Heart right ventricle (tissue), 16 donors: ENCODE data around the gene ANAPC4. TPM values are rescaled to one million over a fixed set of nuclear protein-coding genes. Genes with fewer than 3 reads are reported as not detected.
"Not testable (repeated sequence)": the region's sequence is repeated elsewhere in the genome, so short reads cannot be mapped to it uniquely, and the experiment has no call there.

ENCODE experiments used
- ATAC-seq, 8 donors: fragments of 200-7000 bp; cut with Tn5 transposase; one replicate each; pipeline ENCODE4 v1.9.1; 2020; ENCODE audit warnings: mild to moderate bottlenecking in 8 of 8, moderate library complexity in 8 of 8, moderate number of reproducible peaks in 1 of 8
- DNase-seq, 2 donors: peaks; one replicate each; pipeline ENCODE4 v3.0.0-alpha.2; 2020
- H3K27ac ChIP-seq, 10 donors: fragments of 200-600 bp; sonication (generic) in 2 of 10; one replicate each; pipeline versions ENCODE4 v1.5.0 to v1.8.0; 2020 to 2022; ENCODE audit warnings: mild to moderate bottlenecking in 3 of 10
- H3K27me3 ChIP-seq, 7 donors: fragments of 200-600 bp; one replicate each; pipeline ENCODE4 v1.8.0; 2021 to 2022; ENCODE audit warnings: mild to moderate bottlenecking in 2 of 7
- H3K36me3 ChIP-seq, 9 donors: fragments of 200-600 bp; sonication (generic) in 1 of 9; one replicate each; pipeline versions ENCODE4 v1.5.0 to v1.8.0; 2020 to 2022; ENCODE audit warnings: mild to moderate bottlenecking in 2 of 9
- H3K4me1 ChIP-seq, 9 donors: fragments of 200-600 bp; sonication (generic) in 1 of 9; one replicate each; pipeline versions ENCODE4 v1.5.0 to v1.8.0; 2020 to 2022; ENCODE audit warnings: mild to moderate bottlenecking in 4 of 9
- H3K4me3 ChIP-seq, 10 donors: fragments of 200-600 bp; sonication (generic) in 2 of 10; one replicate each; pipeline versions ENCODE4 v1.5.0 to v1.8.0; 2020 to 2022; ENCODE audit warnings: mild to moderate bottlenecking in 7 of 10, moderate library complexity in 2 of 10
- H3K9me3 ChIP-seq, 11 donors: fragments of 200-600 bp in 10 of 11; sonication (generic) in 2 of 11; one replicate each; pipeline versions ENCODE4 v1.5.0 to v1.8.0; 2013 to 2022; ENCODE audit warnings: mild to moderate bottlenecking in 2 of 11, control low read depth in 1 of 11, moderate library complexity in 1 of 11
- WGBS, 2 donors: extraction: QIAGEN DNeasy Blood & Tissue Kit; methylation state at CpG; one replicate each; pipeline ENCODE4 v1.1.7; 2013; ENCODE audit warnings: inconsistent platforms in 1 of 2; 5-methylcytosine and 5-hydroxymethylcytosine counted together
- intact Hi-C, 10 donors: fragments of 100-400 bp; cut with DNase I; formaldehyde crosslinking; loops; one replicate each; pipeline versions ENCODE4 v1.11.1 to v1.14.2; 2022
- polyA plus RNA-seq, 2 donors: library from polyadenylated mRNA; stranded (reverse); fragments of 200-250 nt; gene quantifications; one replicate each; pipeline ENCODE4 v1.2.3, GENCODE V29; 2013
- total RNA-seq, 10 donors: library from RNA; stranded (reverse); fragmentation: NEBNext Ultra II Directional in 3 of 10; extraction: Animal tissue kit (Norgen Biotek cat#: 25700) in 3 of 10; gene quantifications; one replicate each; pipeline versions ENCODE4 v1.2.1 to v1.2.4, GENCODE V29; 2021 to 2023
- TF ChIP-seq, protein P1 (sequence below), 9 donors: fragments of 200-600 bp; sonication (generic) in 2 of 9; IDR thresholded peaks; one replicate each; pipeline versions ENCODE4 v1.5.0 to v1.8.0; 2021 to 2022; ENCODE audit warnings: antibody characterized with exemption in 9 of 9, mild to moderate bottlenecking in 5 of 9, moderate library complexity in 1 of 9
- donor health status: Arrhythmogenic right ventricular cardiomyopathy.
- donor health status: ischemic (EF 13 %, LVEDD 7.1; RV severe dilation, severe dysfunction).
- donor health status: healthy with polysubstance abuse.
- donor health status: DM: no; HTN: yes; CAD: no.
- donor health status: DM: no; HTN: no; CAD: no.
- donor health status: ischemic (EF 25% LVEDD 6.9; RV normal size, moderate dysfunction).
- donor health status: ischemic (EF 25% LVEDD 5.7; RV mildly dilated, moderate dysfunction).
- donor health status: healthy.
- donor health status: DM: yes; HTN: yes; CAD: no.
- donor health status: Ischemic cardiomyopathy.
- donor health status: ischemic (EF 35%, LVEDD 5.7; RV mildly dilated, moderate dysfunction).
- donor health status: nonischemic (EF 11% LVEDD 7.7; RV severe dilation, severe dysfunction).
- donor health status: DM: yes; HTN: yes; CAD: no.
- donor health status: PGD.
- donor health status: ischemic (EF 29% LVEDD 5.4; RV normal size, mild dysfunction).
- donor health status: nonischemic (EF 23%, LVEDD 6.1; RV moderate dilation, normal function).

ANAPC4 gene
- total and polyA plus RNA-seq, 12 donors = 8.2 to 26.7 (median 11.5) TPM

GRCh38 chr4:25368315-25368714 lies 8.7 kb upstream of the ANAPC4 start:
- WGBS, 2 donors = 66 to 72% methylated on average over 6 of the region's 6 CpGs
- ATAC-seq = peak in 1 of 8 donors; percentile 22

GRCh38 chr4:25370242-25370641 lies 6.8 kb upstream of the ANAPC4 start:
- TF ChIP-seq, protein P1, sequence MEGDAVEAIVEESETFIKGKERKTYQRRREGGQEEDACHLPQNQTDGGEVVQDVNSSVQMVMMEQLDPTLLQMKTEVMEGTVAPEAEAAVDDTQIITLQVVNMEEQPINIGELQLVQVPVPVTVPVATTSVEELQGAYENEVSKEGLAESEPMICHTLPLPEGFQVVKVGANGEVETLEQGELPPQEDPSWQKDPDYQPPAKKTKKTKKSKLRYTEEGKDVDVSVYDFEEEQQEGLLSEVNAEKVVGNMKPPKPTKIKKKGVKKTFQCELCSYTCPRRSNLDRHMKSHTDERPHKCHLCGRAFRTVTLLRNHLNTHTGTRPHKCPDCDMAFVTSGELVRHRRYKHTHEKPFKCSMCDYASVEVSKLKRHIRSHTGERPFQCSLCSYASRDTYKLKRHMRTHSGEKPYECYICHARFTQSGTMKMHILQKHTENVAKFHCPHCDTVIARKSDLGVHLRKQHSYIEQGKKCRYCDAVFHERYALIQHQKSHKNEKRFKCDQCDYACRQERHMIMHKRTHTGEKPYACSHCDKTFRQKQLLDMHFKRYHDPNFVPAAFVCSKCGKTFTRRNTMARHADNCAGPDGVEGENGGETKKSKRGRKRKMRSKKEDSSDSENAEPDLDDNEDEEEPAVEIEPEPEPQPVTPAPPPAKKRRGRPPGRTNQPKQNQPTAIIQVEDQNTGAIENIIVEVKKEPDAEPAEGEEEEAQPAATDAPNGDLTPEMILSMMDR (IDR thresholded peaks at IDR 0.05) = no peak
- Histone ChIP-seq H3K36me3 (peaks cover 0 to 38% (median 8%) of the 10 kb centered on the region in 9 donors), H3K9me3 (no peaks in the 10 kb centered on the region), H3K27ac (no peak overlapping the region), H3K4me3 (no peak overlapping the region), H3K27me3 (no peaks in the 10 kb centered on the region), H3K4me1 (no peaks in the 10 kb centered on the region)
- no peak for DNase-seq
- no peak for ATAC-seq
- intact Hi-C loops = loop anchor here in 4 of 10 donors (10.0 kb wide), 3 partner anchors 135 to 195 kb away; partner anchors contain the start of gene PI4K2B (in 1 of the 4)
- 79 to 83% methylated on average over 2 of the region's 2 CpGs for WGBS, 2 donors

More at GRCh38 chr4:25368315-25368714, 8.7 kb upstream of the ANAPC4 start:
- Histone ChIP-seq H3K27ac (no peak overlapping the region), H3K9me3 (no peaks in the 10 kb centered on the region), H3K4me3 (no peak overlapping the region), H3K36me3 (peaks cover 0 to 56% (median 14%) of the 10 kb centered on the region in 9 donors), H3K4me1 (no peaks in the 10 kb centered on the region), H3K27me3 (no peaks in the 10 kb centered on the region)
- intact Hi-C loops = loop anchor here in 6 of 10 donors (5.0 to 10.0 kb wide), 5 partner anchors 54 to 881 kb away; partner anchors contain the start of genes SEPSECS (in 1 of the 6) and ZCCHC4 (in 1 of the 6)
- TF ChIP-seq, protein P1 (IDR thresholded peaks at IDR 0.05) = no peak
- no peak for DNase-seq

DNA sequence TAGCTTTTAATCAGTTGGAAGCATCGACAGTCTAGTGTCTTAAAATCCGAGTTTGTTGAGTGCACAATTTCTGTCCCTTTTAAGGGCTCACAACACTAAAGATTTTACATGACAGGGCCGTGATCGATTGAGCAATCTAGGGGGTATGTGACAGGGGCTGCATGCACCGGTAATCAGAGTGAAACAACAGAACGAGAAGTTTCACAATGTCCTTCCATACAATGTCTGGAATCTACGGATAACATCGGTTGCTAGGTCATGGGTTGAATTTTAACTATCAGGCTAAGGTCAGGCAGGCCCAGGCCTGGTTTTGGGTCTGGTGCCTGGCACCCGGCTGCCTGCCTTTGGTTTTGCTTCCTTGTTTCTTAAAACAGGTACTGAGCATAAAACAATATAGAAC lies 4.5 kb upstream of the ANAPC4 start:
- intact Hi-C loops = loop anchor here in 4 of 10 donors (10.0 kb wide), 3 partner anchors 138 to 198 kb away; partner anchors contain the start of gene PI4K2B (in 1 of the 4)
- H3K27ac ChIP-seq, ATAC-seq, DNase-seq, H3K27me3 ChIP-seq, H3K4me1 ChIP-seq, H3K9me3 ChIP-seq, H3K4me3 ChIP-seq: not testable (repeated sequence)
- H3K36me3 ChIP-seq = peaks cover 0 to 29% (median 7%) of the 10 kb centered on the region in 9 donors
- 84 to 87% methylated on average over 9 of the region's 9 CpGs for WGBS, 2 donors

- 19 to 20% methylated on average over 18 of the region's 18 CpGs for WGBS, 2 donors
- intact Hi-C loops = loop anchor here in 4 of 10 donors (10.0 kb wide), 3 partner anchors 143 to 203 kb away; partner anchors contain the start of gene PI4K2B (in 1 of the 4)
- no peak for DNase-seq
Observed at GRCh38 chr4:25377572-25378436, 741 bp downstream of the ANAPC4 start.

More at GRCh38 chr4:25377572-25378436, 741 bp downstream of the ANAPC4 start:
- peaks cover 0 to 33% (median 17%) of the 10 kb centered on the region in 9 donors for H3K4me1 ChIP-seq
- peak overlapping the region; percentile 22 to 90 (median 78) for H3K27ac ChIP-seq
- H3K27me3 ChIP-seq = no peaks in the 10 kb centered on the region
- TF ChIP-seq, protein P1 (IDR thresholded peaks at IDR 0.05) = no peak
- peak overlapping the region; percentile 68 to 98 (median 90) for H3K4me3 ChIP-seq
- H3K36me3 ChIP-seq = peaks cover 0 to 32% (median 12%) of the 10 kb centered on the region in 9 donors
- peaks cover 0 to 8% (median 0%) of the 10 kb centered on the region in 11 donors for H3K9me3 ChIP-seq
- peak in 3 of 8 donors; percentile 10 to 42 (median 21) for ATAC-seq
